ENCODE measurements around the gene FAM193A.
"Not testable (repeated sequence)": the region's sequence is repeated elsewhere in the genome, so short reads cannot be mapped to it uniquely, and the experiment has no call there.

Gene FAM193A

GRCh38 chr4:2578106-2578505 lies 41.7 kb downstream of the FAM193A start:
- DNase-seq (ENCODE audit: low spot score) = no peak

- DNase-seq (ENCODE audit: low spot score) = no peak
Observed at GRCh38 chr4:2579910-2580309, 43.5 kb downstream of the FAM193A start.

GRCh38 chr4:2583092-2583491 lies 46.6 kb downstream of the FAM193A start:
- DNase-seq (ENCODE audit: low spot score) = no peak

- DNase-seq (ENCODE audit: low spot score) = no peak
Observed at GRCh38 chr4:2583517-2583916, 47.1 kb downstream of the FAM193A start.

GRCh38 chr4:2586502-2586901 lies 50.1 kb downstream of the FAM193A start:
- DNase-seq (ENCODE audit: low spot score) = no peak

- no peak for DNase-seq (ENCODE audit: low spot score)
Observed at GRCh38 chr4:2587213-2587823, 50.9 kb downstream of the FAM193A start.

GRCh38 chr4:2588259-2588658 lies 51.8 kb downstream of the FAM193A start:
- no peak for DNase-seq (ENCODE audit: low spot score)

GRCh38 chr4:2591189-2591588 lies 54.7 kb downstream of the FAM193A start:
- DNase-seq (ENCODE audit: low spot score) = peak; percentile 34

GRCh38 chr4:2592014-2592413 lies 55.6 kb downstream of the FAM193A start:
- DNase-seq (ENCODE audit: low spot score) = not testable (repeated sequence)

- no peak for DNase-seq (ENCODE audit: low spot score)
Observed at GRCh38 chr4:2592572-2592971, 56.1 kb downstream of the FAM193A start.

GRCh38 chr4:2593003-2593402 lies 56.6 kb downstream of the FAM193A start:
- DNase-seq (ENCODE audit: low spot score) = no peak

GRCh38 chr4:2595436-2595835 lies 59.0 kb downstream of the FAM193A start:
- no peak for DNase-seq (ENCODE audit: low spot score)

- no peak for DNase-seq (ENCODE audit: low spot score)
Observed at GRCh38 chr4:2595952-2596552, 59.6 kb downstream of the FAM193A start.

GRCh38 chr4:2596611-2597010 lies 60.2 kb downstream of the FAM193A start:
- DNase-seq (ENCODE audit: low spot score) = no peak

- DNase-seq (ENCODE audit: low spot score) = no peak
Observed at GRCh38 chr4:2598511-2599303, 62.3 kb downstream of the FAM193A start.

GRCh38 chr4:2599304-2599654 lies 62.8 kb downstream of the FAM193A start:
- no peak for DNase-seq (ENCODE audit: low spot score)

GRCh38 chr4:2600878-2601277 lies 64.4 kb downstream of the FAM193A start:
- DNase-seq (ENCODE audit: low spot score) = no peak

GRCh38 chr4:2604614-2605013 lies 68.2 kb downstream of the FAM193A start:
- DNase-seq (ENCODE audit: low spot score) = no peak

- no peak for DNase-seq (ENCODE audit: low spot score)
Observed at GRCh38 chr4:2606960-2607506, 70.6 kb downstream of the FAM193A start.

- no peak for DNase-seq (ENCODE audit: low spot score)
Observed at GRCh38 chr4:2607822-2608221, 71.4 kb downstream of the FAM193A start.

GRCh38 chr4:2608291-2608690 lies 71.8 kb downstream of the FAM193A start:
- no peak for DNase-seq (ENCODE audit: low spot score)

GRCh38 chr4:2615821-2616220 lies 79.4 kb downstream of the FAM193A start:
- no peak for DNase-seq (ENCODE audit: low spot score)

GRCh38 chr4:2617955-2618354 lies 81.5 kb downstream of the FAM193A start:
- DNase-seq (ENCODE audit: low spot score) = no peak
